Kidney epithelial cell (primary cell): ENCODE measurements around the gene TWIST2. TPM values are rescaled to one million over a fixed set of nuclear protein-coding genes. Genes with fewer than 3 reads are reported as not detected.

Experiments
- DNase-seq: peaks from one replicate; pipeline ENCODE4 v3.0.0-alpha.2; 2010; ENCODE audit warnings: low read depth
- H3K27me3 ChIP-seq: 2 replicates; pipeline ENCODE4 v1.6.0; 2011; ENCODE audit warnings: low read length; ENCODE audit not compliant: control insufficient read depth, insufficient read depth
- H3K36me3 ChIP-seq: 2 replicates; pipeline ENCODE4 v1.5.1; 2011; ENCODE audit warnings: low read length; ENCODE audit not compliant: control insufficient read depth, insufficient read depth
- H3K4me3 ChIP-seq: 2 replicates; pipeline ENCODE4 v1.5.1; 2011; ENCODE audit warnings: low read depth, mild to moderate bottlenecking, control low read depth, low read length
- total RNA-seq: library from RNA; depleted of rRNA; stranded (reverse); fragments of >200 nt; gene quantifications from 2 replicates; pipeline ENCODE4 v1.2.3, GENCODE V29; 2015
- TF ChIP-seq, protein P1 (sequence below): IDR thresholded peaks from 2 replicates; pipeline ENCODE4 v1.5.1; 2011; ENCODE audit warnings: mild to moderate bottlenecking, moderate library complexity, low read length, control low read depth, inconsistent platforms; ENCODE audit not compliant: insufficient read depth, poor library complexity, severe bottlenecking

The TWIST2 gene
- total RNA-seq, 1 donor from 2014 or later, result 1.8 TPM

DNA sequence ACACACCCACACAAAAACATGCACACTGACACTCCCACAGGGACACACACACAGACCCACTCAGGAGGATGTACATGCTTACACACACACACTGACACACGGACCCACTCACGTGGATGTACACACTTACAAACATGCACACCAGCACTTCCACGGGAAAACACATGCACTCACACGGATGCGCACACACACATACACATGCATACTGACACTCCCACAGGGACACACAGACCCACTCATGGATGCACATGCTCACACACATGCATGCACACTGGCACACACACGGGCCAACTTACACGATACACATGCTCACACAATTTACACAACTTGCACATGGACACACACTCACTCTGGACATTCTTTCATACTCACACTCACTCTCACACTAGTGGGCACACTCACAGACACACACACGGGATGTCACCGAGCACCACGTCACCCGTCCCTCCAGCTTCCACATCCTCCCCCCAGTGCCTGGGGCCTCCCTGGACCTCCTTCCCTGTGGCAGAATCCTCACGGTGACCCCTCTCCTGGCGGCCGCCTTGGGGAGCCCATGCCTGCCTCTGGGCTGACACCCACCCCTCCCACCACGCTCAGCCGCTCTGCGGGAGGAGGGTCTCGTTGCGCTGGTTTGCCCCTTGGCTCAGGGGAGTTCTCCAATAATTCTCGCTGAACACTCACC lies 58.5 kb downstream of the TWIST2 start:
- H3K27me3 ChIP-seq, result no peaks in the 10 kb centered on the region
- TF ChIP-seq, protein P1, sequence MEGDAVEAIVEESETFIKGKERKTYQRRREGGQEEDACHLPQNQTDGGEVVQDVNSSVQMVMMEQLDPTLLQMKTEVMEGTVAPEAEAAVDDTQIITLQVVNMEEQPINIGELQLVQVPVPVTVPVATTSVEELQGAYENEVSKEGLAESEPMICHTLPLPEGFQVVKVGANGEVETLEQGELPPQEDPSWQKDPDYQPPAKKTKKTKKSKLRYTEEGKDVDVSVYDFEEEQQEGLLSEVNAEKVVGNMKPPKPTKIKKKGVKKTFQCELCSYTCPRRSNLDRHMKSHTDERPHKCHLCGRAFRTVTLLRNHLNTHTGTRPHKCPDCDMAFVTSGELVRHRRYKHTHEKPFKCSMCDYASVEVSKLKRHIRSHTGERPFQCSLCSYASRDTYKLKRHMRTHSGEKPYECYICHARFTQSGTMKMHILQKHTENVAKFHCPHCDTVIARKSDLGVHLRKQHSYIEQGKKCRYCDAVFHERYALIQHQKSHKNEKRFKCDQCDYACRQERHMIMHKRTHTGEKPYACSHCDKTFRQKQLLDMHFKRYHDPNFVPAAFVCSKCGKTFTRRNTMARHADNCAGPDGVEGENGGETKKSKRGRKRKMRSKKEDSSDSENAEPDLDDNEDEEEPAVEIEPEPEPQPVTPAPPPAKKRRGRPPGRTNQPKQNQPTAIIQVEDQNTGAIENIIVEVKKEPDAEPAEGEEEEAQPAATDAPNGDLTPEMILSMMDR, result no peak
- no peak for DNase-seq

DNA sequence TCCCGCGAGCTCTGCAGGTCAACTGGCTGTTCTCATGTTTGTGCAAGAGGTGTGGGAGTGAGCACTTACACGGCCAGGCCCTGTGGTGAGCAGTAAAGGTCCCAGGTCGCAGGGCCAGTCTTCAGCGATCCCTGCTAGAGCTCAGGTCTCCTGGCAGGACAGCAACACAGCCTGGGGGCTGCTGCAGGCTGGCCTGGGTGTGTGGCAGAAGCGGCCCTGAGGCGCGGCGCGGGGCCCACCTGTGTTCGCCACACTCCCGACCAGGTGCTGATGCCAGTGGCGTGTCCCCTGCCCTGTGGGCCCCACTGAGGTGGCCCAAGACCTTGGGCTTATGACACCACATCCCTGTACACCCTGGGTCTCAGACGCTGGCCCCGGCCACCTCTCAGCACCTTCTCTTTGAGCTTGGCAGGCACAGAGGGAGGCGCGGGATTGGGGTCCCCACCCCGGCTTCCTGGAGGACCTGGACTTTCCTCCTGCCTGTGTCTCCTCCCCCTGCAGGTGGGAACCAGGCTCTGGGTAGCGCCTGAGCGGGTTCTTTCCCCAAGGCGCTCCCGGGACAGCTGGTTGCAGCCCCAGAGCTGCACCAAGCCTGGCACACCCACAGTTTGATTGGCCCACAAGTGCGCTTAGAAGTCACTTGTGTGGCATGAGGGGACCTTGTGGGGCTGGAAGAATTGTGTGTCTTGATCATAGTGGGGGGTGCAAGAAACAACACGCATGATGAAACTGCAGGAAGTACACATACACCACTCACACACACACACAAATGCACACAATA lies 59.2 kb downstream of the TWIST2 start:
- Histone ChIP-seq H3K36me3 (no peaks in the 10 kb centered on the region), H3K4me3 (no peak overlapping the region), H3K27me3 (no peaks in the 10 kb centered on the region)
- TF ChIP-seq, protein P1, result no peak
- no peak for DNase-seq

More for the DNA sequence above, 58.5 kb downstream of the TWIST2 start:
- Histone ChIP-seq H3K4me3 (no peak overlapping the region), H3K36me3 (no peaks in the 10 kb centered on the region)

DNA sequence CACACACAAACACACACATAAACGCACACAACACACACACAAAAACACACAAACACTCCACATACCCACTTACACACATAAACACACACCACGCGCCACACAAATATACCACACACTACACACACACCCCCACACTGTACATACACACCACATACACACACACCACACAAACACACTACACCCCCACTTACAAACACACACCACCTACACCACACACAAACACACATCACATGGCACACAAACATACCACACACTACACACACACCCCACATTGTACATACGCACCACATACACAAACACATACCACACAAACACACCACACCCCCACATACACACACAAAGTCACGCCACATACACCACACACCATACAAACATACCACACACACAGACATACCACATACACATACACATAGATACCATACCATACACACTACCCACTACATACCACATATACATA lies 59.9 kb downstream of the TWIST2 start:
- TF ChIP-seq, protein P1, result no peak

DNA sequence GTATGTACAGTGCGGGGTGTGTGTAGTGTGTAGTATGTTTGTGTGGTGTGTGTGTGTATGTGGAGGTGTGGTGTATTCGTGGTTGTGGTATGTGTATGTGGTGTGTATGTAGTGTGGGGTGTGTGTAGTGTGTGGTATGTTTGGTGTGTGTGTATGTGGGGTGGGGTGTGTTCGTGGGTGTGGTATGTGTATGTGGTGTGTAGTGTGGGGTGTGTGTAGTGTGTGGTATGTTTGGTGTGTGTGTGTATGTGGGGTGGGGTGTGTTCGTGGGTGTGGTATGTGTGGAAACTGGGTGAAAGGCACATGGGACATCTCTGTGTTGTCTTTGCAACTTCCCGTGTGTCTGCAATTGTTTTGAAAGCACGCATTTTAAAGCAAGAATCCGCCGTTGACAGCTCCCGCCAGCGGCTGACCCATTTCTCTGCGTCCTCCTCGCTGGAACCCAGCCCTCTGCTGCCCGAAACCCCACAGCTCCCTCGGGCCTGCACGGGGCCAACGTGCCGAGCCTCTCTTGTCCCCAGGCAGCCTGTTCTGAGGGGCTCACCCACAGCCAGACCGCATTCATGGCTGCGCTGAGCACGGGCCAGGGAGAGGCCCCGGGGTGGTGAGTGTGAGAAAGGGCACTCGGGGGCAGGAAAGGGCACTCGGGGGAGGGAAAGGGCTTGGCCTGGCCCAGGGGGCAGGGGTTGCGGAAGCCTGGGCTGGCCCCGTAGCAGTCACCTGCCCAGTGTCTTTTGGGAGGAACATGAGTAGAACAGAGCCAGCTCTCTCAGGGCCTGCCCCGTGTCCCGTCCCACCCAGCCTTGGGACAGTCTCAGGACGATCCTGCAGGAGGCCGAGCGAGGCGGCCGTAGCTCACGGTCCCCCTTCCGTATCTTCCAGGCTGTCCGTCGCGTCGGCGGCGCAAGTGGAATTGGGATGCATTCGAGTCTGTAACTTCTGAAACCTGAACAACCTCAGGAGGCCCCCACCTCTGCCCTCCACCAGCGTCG lies 61.4 kb downstream of the TWIST2 start:
- no peak overlapping the region for H3K4me3 ChIP-seq
- TF ChIP-seq, protein P1, result no peak
- no peaks in the 10 kb centered on the region for H3K36me3 ChIP-seq
- no peaks in the 10 kb centered on the region for H3K27me3 ChIP-seq
- DNase-seq, result no peak

More for the DNA sequence above, 59.9 kb downstream of the TWIST2 start:
- Histone ChIP-seq H3K4me3 (no peak overlapping the region), H3K36me3 (no peaks in the 10 kb centered on the region), H3K27me3 (no peaks in the 10 kb centered on the region)
- DNase-seq, result no peak

DNA sequence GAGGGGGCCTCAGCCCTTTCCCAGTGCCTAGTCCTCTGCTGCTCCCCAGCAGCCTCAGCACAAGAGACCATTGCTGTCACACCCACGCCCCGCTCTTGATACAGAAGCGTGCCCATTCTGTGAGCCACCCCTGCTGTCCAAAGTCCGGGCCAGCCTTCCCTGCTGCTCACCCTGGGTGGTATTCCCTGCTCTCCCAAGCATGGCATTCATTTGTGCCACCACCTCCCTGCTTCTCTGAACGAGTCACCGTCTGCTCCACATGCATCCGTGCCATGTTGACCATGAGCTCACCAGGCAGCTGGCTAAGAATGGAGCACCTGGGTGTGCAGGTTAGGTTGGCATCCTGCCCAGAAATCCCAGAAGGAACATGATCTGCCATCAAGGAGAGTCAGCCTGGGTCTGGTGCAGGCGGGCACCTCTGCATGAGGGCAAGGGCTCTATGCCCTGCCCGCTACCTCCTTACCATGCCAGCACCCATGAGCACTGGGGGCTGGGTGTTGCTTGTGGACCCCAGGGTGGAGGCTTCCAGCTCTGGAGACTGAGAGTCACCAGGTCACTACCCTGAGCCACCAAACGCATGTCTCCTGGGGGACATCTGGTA lies 63.0 kb downstream of the TWIST2 start:
- peak; percentile 79 for DNase-seq

More for the DNA sequence above, 63.0 kb downstream of the TWIST2 start:
- H3K27me3 ChIP-seq, result no peaks in the 10 kb centered on the region
- no peaks in the 10 kb centered on the region for H3K36me3 ChIP-seq
- TF ChIP-seq, protein P1, result no peak
- no peak overlapping the region for H3K4me3 ChIP-seq
